ENCODE results near the gene NR5A2.

DNA sequence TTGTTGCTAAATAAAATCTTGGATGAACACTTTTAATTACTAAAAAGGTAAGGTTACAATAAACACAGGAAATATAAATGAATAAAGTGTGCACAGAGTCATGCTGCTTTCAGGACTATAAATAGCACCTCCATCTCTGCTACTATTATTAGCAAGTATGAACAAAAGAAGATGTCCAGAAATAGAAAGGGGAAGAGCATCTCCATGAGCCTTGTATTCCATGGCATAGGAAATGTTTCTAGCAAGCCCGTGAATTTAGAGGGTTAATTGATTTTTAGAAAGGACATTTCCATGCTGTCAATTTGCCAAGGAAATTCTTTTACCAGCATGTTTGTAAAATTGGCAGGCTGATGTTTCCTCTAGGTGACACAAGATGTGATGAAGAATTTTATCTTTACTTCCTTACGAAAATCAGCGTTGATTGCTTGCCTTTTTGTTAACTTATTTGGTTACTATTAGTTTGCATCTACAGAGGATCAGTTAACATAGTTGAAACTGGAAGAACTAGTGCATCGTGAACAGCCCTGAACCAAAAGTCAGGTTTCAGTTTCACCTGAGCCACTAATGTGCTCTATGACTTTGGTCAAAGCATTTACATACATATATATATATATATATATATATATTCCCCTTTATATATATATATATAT lies 45.3 kb downstream of the NR5A2 start:
- TF ChIP-seq, protein P1, sequence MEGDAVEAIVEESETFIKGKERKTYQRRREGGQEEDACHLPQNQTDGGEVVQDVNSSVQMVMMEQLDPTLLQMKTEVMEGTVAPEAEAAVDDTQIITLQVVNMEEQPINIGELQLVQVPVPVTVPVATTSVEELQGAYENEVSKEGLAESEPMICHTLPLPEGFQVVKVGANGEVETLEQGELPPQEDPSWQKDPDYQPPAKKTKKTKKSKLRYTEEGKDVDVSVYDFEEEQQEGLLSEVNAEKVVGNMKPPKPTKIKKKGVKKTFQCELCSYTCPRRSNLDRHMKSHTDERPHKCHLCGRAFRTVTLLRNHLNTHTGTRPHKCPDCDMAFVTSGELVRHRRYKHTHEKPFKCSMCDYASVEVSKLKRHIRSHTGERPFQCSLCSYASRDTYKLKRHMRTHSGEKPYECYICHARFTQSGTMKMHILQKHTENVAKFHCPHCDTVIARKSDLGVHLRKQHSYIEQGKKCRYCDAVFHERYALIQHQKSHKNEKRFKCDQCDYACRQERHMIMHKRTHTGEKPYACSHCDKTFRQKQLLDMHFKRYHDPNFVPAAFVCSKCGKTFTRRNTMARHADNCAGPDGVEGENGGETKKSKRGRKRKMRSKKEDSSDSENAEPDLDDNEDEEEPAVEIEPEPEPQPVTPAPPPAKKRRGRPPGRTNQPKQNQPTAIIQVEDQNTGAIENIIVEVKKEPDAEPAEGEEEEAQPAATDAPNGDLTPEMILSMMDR (optimal IDR thresholded peaks at IDR 0.05 in 1 of 3, IDR thresholded peaks at IDR 0.05 in 1 of 3, conservative IDR thresholded peaks at IDR 0.05 in 1 of 3; ENCODE audit: extremely low read depth in 1 of 3, insufficient read depth in 2 of 3, low read length in 3 of 3): no peak
- TF ChIP-seq EZH2 (IDR thresholded peaks at IDR 0.05; ENCODE audit: low read length): no peak

All from keratinocyte (primary cell).